Activated gamma-delta T cell treated with Interleukin-2 at 50 U/mL for 16 hours (primary cell): ENCODE results near the gene KCNF1.

Experiments used
- DNase-seq: peaks from one replicate; pipeline ENCODE4 v3.0.0-alpha.2; 2020

The KCNF1 gene

DNA sequence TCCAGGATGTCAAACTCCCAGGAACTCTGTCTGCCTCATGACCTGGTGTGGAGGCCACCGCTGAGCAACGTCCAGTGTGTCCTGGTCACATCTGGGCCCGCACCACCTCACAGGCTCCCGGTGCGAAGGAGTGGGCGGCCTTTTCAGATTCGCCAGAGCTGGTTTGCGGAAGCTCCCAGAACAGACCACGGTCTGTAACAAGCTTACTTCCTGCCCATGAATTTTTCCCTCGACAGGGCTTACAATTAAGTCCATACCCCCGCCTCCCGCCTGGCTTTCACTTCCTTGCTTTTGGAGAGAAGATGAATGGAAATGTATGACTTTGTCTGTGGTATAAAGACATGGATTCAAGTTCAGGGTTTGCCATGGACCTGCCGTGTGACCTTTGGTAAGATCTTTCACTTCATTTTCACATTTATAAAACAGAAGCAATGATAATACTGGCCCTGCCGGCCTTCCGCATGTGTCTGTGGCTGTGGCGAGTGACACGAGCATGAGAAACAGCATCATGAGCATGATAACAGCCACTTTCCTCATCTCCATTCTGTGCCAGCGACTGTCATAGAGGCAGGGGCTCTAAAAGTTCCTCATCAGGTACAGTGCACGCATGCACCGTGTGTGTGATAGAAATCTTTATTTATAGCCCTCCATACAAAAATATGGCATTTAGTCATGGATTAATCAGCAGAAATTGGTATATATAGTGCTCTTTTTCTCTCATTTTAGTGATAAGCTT, 31.0 kb upstream of the KCNF1 start:
- no peak for DNase-seq

DNA sequence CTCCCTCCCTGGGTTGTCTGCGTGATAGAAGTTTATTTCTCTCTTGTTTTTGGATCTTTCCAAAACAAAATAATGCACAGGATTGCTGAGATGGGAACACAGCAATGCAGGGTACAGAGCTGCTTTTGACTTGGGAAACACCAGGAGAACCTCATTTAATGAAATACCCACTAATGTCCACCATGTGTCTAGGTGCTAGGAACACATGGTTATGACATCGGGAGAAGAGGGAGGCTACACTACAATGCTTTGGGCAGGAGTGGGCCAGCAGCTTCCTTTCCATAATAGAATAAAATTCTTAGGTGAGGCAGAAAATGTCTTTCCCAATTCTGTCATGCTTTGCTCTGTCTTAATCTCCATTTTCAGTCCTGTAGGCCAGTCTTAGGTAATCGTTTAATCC, 29.2 kb upstream of the KCNF1 start:
- DNase-seq, result no peak

DNA sequence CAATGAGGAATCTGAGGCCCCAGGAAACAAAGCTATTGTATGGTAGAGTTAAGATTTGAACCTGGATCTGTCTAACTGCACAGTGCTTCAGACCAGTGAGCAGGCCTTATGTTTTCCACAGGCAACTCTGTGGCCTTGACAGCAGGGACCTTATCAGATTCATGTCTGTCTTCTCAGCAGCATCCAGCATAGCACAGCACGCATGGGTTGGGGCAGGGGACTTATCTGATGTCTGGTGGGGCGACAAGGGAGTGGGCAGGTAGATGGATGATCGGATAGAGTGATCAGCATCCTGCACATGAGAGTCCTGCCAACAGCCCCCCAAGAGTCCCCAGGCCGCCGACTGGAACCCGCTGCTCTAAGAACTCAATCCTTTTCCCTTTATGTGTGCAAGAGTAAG, 28.7 kb upstream of the KCNF1 start:
- DNase-seq, result no peak

DNA sequence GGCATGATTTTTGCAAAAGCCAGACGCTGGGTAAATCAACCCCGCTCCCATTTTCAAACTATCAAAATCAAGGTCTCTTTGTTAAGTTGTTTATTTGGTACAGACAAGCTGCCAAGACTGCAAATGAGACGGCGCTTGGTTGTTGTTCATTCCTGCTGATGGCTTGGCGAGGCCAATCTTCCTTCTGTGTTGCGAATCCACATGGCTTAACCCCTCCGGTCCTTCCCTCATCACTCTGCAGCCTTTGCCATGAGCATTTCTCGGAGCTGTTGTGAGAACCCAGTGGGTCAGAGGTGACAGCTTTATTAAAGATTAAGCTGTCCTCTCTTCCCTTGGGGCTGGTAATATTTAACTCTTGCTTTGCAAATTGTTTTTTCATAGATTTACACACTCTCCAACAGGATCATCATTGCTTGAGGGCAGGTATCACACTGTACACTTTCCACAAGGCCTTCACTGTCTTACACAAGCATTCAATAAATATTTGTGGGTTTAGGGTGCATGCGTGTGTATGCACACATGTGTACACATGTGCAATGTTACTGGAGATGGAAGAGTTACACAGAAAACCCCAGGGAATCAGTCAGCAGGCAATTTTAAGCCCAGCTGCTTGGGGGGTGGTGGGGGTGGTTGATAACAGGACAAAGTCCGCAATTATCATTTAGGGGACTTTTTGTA, 27.8 kb upstream of the KCNF1 start:
- no peak for DNase-seq

DNA sequence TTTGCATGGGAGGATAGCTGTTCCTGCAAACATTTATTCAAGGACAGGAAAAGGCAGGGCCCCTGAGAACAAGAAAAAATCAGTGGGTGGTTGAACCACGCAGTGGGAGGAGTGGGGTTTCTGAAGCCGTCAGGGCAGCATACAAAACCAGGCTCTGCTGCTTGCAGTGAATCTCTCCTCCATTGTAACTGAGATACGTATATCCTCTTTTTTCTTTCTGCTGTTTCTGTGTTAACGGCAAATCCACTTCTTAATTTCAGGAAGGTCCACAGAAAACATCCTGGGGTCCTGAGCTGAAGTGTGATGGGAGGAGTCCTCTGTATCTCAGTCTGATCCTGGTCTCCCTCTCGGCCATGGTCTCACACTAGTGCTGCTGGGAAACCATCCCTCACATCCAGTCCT, 27.2 kb upstream of the KCNF1 start:
- DNase-seq, result no peak

DNA sequence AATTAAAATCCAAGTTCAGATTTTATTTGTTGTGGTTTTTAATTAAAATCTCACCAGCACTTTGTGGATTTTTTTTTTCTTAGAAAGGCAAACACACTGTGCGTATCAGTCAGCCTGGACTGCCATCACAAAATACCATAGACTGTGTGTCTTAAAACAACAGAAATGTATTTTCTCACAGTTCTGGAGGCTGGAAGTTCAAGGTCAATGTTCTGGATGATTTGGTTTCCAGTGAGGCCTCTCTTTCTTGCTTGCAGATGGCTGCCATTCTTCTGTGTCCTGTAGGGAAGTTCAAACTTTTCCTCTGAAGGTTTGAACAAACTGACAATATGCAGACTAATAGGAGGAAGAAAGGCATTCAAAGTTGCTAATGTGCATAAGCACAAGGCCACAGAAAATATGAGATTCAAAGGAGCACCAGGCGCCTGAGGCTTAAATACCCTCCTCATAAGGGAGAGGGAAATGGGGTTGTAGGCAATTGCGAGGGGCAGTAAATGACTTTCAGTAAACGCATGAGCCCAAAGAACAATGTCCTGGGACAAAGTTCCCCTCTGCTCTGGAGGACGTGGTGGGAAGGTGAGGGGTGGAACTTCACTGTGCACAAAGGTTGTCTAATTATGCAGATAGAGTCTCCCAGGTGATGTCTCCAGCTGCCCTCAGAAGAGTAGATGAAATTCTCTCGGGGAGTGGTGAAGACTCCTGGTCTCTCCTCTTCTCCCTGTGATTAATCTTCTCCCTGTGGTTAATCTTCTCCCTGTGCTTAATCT, 26.5 kb upstream of the KCNF1 start:
- no peak for DNase-seq

DNA sequence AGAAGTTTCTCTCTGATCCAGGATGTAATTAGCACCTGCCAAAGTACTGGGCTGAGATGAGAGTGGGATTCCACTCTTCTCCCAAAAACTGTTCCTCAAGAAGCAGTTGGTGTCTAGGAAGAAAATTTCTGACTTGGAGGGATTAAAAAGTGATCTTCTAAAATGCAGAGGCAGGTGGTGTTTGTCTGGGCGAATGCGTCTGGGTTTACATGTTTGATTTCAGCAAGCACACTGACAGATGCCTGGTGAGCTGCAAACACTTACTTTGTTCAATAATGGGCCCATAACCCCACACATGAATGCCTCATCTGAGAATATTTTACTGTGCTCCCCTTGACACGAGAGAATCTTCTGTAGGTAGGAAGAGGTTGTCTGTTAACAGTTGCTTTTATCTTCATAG, 24.3 kb upstream of the KCNF1 start:
- DNase-seq, result no peak

DNA sequence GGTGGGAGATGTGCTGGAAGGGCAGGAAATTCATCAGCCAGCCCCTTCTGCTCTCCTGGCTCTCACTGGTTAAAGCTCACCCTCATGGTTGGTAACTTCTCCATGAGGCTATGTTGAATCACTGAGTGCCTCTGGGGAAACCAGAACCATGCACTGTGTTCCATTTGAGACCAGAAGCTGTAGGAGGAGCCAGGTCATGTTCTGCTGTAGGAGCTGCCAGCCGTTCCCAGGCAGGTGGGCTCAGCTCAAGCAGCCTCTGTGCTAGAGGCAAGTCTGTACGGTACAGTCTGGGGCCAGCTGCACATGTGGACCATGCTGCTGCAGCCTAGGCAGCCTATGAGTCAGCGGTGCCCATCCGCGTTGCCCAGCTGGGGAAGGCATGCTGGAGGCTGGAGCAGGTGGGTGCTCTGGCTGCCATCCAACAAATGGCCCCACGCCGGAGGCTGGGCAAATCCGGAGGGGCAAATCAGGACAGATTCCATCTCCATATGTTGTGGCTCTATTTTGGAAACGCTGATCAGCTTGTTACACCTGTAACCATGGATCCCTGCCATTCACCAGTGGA, 22.0 kb upstream of the KCNF1 start:
- no peak for DNase-seq

DNA sequence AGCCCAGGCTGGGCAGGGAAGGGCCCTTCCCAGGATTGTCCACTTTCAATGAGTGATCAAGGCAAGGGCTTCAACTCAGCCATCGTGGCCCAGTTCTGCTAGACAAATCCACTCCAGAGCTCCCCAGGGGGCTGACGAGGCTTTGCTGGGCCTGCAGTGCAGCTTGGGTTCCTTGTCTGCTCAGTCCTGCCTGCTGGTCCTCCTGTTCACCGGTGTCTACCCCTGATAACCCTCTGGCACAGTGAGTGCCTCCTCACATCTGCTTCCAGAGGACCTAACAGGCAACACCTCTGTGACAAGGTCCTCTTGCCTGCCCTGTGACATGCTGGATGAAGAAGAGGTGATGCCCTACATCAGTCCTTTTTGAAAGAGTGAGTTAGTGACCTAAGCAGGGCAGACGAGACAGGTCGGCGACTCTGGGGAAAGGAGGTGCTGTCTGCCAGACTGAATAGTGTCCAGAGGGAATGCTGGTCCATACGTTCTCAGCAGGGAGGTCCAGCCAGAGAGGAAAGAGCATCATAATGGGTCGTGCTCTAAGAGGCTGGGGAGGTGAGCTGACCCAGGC, 20.9 kb upstream of the KCNF1 start:
- DNase-seq, result no peak

DNA sequence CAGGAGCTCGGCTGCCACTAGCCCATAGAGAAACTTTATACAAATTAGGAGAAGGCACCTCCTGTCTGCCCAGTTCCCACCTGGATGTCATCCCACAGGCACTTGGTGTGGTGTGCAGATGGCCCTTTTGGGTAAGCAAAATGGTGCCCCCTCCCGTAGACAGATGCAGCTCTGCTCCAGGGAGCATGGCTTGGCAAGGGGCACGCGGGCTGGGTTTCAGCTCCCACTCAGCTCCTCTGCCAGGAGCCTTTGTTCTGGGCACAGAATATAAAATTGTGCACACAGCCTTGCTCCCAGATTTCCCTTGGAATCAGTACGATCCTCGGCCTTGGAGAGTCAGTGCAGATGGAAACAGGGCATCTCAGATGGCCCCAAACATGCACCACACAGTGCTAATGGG, 20.3 kb upstream of the KCNF1 start:
- no peak for DNase-seq

DNA sequence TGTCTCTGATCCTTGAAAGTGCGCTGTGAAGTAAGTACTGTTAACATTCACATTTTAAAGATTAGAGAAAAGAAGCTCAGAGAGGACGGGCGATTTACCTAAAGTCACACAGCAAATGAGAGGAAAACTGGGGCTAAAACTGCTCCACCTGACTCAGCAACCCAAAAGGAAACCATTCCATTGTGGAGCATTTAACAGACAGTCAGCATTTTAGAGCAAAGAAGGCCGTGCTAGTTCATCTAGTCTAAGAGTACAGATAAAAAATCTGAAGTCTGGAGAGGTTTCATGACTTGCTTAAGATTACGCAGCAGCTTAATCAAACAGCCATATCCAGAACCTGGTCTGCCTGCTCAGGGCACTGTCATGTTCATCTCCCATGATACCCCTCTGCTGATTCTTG, 19.9 kb upstream of the KCNF1 start:
- no peak for DNase-seq

DNA sequence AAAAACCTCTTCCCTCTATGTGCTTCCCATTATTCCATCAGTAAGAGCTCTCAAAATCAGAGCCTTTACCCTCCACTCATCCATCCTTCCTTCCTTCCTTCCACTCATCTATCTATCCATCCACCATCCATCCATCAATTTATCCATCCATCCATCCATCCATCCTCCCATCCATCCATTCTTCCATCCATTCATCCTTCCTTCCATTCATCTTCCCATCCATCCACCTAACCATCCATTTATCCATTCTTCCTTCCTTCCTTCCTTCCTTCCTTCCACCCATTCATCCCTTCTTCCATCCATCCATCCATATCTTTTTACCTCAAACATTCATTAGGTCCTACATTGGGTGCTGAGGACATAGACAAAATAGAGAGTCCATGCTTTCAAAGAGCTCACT, 19.4 kb upstream of the KCNF1 start:
- DNase-seq, result no peak

DNA sequence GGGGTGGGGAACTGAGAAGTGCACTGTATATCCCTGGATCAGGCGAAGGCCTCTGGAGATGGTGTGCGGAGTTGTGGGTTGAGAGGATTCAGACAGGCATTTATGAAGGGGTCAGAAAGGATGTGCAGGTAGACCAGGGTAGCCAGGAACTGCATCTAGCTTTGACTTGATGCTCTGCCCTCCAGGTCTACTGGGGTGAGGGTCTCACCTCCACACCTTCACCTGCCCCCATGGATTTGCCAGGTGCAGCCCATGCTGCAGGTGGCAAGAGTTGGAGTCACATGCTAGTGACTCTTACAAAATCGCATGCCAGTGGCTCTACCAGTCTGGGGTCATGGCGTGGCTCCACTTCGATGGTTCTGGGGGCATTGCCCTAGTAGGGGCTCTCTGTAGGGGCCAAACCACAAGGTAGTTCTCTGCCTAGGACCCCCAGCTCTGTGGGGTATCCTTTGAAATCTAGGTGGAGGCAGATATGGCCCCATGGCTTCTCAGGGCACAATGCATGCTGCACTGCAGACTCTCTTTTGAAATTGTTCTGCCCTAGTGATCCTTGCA, 18.9 kb upstream of the KCNF1 start:
- DNase-seq, result no peak

DNA sequence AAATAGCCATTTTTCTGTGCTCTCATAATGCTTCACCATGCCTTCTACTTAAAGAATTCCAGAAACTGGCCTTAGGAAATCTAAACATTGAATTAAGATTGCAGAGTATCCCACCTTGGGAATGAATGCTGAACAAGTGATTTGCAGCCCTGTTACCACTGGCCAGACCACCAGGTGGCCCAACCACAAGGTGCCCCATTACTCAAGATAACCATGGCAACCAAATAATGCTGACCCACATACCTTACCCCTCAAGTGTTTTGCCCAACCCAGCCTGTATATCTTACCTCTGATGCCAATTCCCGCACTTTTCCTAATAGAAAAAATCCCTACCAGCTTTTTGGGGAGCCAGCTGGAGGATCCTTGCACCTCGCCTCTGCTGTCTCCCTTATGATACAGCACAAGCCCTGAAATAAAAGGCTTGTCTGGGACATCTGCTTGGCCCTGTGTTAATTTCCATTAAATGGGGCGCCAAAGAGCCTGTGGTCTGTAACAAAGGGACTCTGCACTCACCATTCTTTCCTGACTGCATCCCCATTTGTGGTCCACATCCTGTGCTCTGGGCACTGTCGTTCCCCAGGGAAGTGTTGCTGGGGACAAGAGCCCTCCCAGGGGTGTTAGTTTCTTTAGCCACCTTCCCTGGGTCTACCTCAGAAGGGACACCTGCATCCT, 17.3 kb upstream of the KCNF1 start:
- DNase-seq, result no peak

DNA sequence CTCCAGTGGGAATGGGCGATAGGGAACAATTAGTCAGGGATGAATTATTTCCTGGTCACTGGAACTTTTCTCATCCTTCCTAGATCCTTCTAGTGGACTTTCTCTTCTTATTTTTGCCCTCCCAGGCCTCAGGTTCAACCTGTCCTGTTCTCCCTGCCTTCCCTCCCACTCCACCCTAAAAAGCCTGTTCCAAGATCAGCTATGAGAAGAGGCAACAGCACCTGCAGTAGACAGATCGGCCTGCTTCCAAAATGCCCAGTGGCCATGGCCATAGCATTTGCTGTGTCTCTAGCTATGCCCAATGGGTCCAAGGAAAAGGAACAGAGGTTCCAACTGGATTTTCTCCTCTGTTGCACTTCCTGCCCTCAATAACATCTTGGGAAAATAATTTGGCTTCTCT, 16.5 kb upstream of the KCNF1 start:
- no peak for DNase-seq

DNA sequence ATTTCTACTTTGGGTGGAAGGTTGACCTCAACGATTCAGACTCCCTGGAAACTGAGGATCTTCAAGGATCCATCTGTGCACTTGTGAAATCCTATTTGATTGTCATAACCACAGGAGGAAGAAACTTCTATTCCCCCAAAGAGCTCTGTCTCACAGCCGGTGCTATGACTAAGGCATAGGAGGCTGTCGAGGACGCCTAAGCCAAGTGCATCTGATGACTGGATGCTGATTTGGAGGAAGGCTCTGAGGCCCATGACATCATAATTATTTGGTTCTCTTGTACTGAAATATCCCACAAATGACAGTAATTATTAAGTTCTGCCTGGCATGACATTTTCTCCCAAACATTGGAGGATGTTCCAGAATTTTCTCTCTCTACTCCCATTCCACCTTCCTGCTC, 13.8 kb upstream of the KCNF1 start:
- no peak for DNase-seq

DNA sequence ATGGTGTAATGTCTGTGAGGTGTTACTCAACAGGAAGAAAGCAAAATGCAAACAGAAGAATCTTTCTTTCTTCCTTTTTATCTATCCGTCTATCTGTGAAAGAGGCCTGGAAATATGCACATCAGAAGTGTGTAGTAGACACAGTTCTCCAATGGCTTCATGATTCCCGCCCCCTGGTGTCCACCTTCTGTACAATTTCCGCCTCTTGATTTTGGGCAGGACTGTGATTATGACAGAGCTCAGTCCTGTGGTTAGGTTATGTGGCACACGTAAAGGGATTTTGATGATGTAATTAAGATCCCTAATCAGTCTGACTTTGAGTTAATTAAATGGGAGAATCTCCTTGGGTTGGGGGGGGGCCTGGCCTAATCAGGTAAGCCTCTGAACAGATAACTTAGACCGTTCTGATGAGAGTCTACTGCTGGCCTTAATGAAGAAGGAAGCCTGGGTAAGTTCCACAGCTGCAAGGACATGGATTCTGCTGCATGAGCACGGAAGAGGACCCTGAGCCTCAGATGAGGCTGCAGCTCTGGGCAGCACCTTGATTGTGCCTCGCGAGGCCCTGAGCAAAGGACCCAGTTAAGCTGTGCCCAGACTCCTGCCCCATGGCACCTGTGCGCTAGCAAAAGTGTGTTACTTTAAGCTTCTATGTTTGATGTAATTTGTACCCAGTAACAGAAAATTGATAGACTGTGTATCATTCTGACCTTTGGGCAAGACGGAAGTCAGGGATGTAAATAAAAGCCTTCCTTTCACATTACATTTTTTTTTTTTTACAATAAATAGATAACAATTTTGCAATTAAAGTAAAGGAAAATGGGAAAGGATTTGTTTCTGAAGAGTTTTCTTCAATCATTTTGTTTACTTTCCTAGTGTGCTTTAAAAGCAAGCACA, 11.3 kb upstream of the KCNF1 start:
- no peak for DNase-seq

DNA sequence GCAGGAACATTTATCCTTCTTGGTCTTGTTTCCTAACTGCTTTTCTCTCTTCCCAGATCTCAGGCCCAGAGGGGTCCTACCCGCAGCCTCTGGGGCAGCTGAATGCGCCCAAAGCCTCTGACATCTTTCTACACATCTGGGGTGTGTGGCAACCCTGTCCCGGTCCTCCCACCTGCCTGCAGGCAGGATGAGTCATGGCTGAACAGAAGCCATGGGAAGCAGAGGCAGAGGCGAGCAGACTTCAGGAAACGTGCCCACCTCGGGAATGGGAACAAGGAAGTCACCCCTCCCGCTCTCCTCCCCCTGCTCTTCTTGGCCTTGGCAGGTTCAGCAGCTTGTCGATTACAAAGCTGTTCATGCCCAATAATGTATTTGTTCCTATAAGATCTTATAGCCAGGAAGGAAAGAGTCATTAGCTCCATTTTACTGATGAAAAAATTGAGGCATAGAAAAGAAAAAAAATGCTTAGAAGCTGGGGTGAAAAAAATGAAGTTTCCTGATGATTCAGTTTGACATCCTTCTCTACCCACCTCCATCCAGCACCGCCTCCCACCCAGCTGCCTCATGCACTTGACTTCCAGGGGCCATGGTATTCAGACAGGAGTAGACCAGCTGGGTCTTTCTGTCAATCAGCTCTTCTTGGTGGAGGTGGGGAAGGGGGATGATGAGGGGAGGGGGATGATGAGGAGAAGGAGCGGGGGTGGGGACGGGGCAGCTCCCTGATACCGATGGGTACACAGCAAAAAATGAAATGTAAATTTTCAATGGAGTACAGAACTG, 10.4 kb upstream of the KCNF1 start:
- no peak for DNase-seq

DNA sequence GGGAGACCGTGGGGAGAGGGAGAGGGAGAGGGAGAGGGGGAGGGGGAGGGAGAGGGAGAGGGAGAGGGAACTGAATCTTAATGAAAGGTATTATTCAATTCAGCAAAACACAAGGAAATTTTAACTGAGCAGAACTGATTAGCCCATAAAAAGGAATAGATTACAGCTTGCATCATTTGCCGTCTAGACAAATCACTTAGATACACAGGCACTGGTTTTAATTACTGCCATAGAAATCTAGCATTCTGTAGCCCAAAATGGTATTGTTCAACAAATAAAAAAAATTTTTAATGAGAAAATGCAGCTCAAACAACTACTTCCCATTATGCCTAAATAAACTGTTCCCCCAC, 7.9 kb upstream of the KCNF1 start:
- no peak for DNase-seq

DNA sequence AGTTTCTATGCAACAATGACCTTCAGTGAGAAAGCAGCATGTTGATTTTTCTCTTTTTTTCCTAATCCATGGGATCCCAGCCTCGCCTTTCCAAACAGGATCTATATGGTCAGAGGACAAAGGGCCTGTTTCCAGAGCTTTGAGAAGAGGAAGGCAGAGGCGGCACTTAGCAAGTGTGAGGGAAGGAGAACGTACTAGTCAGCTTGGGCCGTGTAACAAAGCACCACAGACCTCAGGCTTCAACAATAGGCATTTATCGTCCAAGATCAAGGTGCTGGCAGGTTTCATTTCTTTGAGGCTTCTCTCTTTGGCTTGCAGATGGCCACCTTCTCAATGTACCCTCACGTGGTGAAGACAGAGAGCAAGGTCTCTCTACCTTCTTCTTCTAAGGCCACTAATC, 7.3 kb upstream of the KCNF1 start:
- no peak for DNase-seq
